Stimulated activated CD4-positive, alpha-beta T cell treated with anti-CD3 and anti-CD28 coated beads, Interleukin-12 subunit alpha, Interleukin-12 subunit beta, amount 100 ng/mL, for 48 hours (primary cell): Measurements from ENCODE around the gene IL1RAP.

ENCODE experiments used
- DNase-seq, 3 donors: peaks; one replicate each; pipeline ENCODE4 v3.0.0-alpha.2; 2020; ENCODE audit warnings: low read depth in 2 of 3, low spot score in 1 of 3

Gene IL1RAP

DNA sequence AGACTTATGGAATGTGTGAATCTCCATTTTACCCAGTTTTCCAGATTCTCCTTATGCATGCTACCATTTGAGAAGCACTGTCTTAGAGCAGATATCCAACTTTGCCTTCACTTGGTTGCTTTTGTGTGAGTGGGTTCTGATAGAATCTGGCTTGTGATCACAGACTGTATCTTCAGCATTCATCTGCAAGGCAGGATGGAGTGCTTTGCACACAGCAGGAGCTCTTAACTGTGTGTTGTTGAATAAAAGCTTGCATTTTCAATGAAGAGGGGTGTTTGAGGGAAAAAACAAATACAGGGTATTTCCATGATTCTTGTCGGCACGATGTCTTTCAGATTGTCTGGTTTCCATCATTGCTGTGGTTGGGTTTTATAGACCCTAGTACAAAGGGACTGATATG lies 24.4 kb downstream of the IL1RAP start:
- no peak for DNase-seq

DNA sequence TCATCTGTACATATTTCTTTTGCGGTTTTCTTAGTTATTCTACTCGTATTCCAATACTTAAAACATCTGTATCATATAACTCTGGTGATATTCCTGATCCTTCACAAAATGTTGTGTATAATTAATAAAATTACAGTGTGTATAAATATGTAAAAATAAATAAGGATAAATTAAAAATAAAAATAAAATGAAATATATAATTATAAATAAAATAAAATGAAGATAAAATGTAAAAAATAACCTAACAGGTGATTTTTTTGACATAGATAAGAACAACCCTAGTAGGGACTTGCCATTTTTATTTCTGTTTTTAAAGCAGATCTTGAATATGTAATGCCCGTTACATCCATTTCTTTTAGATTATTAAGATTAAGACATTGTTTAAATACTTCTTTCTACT lies 25.6 kb downstream of the IL1RAP start:
- DNase-seq, result no peak

DNA sequence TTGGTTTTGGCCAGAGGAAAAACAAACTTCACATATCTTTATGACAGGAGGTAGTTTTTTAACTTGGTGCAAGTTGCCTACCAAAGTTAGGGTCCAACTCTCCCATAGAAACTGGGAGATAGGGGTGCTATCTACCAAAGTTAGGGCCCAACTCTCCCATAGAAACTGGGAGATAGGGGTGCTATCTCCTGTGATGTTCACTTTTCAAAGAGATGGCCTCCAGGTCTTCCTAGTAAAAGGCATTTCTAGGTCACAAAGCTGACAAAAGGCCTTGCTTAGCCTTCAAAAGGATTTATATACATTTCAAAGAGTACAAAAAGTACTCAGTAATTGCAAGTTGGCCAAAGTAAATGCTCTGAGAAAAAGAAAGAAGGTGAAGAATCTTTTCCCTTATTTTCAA lies 27.1 kb downstream of the IL1RAP start:
- no peak for DNase-seq

DNA sequence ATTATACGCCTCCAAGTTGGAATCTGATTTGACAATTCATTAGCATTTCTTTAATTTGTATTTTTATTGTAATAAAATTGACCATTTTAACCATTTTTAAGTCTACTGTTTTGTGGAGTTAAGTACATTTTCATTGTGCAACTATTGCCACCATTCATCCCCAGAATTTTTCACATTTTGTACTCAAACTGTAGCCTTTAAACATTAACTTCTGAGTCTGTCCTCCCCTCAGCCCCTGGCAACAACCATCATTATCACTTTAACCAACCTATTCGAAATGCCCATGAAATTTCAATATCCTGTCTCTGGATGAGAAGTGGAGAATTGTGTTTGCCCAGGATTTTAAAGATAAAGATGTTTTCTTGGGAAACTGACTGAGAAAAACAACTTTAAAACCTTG lies 27.7 kb downstream of the IL1RAP start:
- no peak for DNase-seq

DNA sequence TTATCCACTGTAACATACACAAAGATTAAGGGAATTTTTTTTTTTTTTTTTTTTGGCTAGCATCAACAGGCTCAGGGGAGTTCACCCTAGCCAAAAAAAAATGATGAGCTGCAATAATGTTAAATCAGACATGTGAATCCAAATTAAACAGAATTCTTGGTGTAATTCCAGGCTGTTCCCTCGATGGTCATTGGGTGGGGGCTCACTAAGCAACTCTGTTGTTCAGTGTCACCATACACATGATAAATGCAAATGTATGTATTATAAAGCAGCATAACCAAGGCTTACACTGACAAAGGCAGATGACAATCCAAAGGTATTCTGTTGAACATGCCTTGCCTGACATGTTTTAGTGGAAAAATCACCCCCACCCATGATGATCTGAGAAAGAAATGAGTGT lies 29.0 kb downstream of the IL1RAP start:
- no peak for DNase-seq

DNA sequence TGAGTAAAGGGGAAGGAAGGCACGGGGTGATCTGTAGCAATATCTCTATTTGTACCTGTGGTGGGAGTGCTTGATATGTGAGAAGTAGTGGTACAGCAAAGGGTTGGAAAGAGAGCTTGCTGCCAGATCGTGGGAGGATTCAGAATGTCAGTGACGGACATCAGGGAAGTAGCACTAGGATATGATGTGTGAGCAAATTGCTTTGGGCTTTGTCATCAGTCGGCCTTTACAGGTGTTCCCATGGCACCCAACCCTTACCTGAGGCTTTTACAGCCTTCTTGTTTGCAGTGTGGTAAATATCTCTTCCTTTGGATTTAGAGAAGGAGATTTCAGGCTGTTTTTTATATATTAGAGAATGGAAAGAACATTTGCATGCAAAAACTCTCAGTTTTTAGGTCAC lies 29.8 kb downstream of the IL1RAP start:
- no peak for DNase-seq

DNA sequence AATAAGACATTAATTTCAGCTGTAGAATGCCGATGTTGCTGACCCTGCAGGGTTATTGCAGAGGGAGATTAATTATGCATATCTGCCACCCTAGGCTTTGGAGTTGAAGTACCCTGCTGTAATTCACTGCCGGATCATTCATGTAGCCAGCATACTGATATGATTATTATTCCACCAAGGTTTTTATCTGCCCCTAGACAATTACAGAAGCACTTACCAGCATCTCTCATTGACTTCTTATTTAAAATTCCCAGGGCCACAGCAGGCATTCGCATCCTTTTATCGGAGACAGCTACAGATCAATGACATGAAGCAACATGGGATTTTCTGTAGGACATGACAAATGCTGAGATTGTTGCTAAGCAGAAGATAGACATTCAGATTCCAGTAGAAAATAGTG lies 31.3 kb downstream of the IL1RAP start:
- no peak for DNase-seq

DNA sequence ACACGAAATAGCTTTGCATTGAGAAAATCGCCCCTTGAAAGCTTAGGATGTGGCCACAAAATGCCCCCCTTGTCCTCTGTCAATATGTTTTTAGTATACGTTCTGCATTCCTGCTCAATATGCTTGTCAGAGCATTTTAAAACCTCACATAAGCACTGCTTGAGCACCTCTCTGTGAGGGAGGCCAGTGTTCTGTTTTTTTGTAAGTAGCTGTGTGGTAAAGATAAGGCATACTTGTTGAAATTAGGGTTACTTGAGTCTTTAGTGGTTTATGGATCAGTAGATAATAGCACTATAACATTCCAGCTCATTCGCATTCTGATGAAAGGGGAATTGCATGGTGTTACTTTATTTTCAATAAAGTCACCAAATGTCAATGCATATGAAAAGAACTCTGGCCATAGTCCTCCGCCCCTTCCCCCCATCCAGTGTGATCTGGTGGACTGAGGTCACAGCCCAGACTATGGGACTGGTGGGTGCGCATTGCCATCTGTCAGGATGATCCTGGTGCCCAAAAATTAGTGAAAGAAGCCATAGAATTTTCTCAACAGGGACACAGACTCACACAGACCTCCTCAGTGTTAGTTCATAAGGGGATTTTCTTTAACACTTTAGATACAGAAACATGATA lies 33.1 kb downstream of the IL1RAP start:
- no peak for DNase-seq

DNA sequence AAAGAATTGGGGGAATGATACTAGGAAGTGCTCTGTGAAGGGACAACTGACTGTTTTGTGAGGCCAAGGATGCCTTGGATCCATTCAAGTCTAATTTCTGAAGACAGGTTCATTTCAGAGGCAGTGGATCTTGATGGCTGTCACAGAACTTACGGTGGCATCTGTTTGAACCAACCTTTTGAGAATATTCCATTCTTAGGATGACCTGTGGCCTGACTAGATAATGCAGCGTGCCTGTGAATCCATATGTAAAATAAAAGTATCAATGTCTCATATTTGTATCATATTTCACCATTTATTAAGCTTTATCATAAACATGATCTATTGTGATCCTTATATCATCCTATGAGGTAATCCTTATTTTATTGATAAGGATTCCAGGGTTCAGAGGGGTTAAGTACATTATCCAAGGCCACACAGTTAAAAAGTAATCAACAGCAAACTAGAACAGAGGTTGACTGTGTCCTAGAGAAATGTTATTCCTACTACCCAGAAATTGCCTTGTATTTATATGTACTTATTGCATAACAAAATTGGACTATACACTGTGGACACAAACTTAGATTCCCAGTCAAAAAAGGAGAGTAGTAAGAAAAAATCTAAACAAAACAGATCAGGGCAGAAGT lies 34.3 kb downstream of the IL1RAP start:
- DNase-seq, result no peak

DNA sequence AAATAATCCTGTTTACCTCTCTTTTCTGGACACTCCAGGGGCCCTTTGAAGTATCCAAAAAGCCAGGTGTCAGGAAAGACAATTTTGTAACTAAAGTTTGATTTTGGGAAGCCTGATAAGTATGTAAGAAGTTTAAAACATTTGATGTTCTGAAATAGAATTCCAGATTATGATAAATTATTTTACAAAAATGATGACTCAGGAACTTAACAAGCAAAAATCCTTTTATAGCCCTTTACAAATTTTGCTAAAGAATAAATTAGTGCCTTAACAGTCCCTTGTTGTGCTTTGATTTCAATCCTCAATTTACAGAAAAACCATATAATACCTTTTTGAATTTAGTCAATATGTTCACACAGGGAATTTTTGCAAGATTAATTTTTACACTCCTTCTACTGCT lies 38.1 kb downstream of the IL1RAP start:
- DNase-seq, result no peak

DNA sequence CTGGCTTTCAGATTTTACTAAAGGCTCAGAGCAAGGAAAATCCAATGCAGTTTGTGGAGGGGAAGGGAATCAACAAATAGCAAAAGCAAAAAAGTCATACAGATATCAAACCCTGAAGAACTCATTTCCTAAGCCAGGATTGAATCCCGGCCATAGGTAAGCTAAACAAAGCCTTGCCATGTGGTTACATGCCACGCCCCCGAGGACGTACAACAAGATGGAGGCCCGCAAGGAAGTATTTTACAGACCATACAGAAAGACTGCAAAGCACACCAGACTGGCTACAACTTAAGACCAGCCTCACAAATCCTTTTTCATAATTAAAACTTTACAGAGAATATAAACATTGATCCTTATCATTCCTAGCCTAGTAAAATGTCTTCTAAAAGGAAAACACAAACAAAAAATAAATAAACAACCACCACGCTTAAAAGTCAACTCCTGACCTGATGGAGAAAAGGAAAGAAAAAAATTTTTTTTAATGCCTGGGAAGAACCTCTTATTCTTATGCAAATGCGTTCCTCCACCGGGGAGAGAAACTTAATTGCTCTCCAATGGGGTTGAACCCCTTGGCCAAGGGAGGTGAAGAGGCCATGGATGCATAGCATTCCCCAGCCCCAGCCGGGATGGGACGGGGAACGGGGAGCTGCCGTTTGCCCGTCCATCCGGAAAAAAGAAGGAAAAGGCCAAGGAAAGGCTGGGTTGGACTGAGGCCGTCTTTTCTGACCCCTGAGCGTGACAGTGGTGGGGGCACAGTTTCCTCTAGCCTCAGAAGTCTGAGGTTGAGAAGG lies 39.3 kb downstream of the IL1RAP start:
- no peak for DNase-seq

DNA sequence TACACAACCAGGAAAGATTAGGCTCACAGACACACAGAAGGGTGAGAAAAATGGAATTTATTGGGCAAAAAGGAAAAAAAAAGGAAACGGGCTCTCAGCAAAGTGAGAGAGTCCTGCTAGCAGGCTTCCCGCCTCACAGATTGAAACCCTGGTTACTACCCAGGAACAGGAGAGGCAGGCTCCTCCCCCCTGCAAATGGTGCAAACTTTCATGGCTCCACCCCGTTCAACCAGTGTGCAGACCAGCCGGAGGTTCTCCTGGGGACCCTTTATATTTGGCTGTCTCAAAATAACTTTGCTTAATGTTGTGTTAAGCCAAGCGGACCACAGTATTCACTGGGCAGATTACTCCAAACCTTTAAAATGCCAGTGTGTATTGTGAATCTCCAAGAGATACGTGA lies 40.3 kb downstream of the IL1RAP start:
- DNase-seq, result no peak

DNA sequence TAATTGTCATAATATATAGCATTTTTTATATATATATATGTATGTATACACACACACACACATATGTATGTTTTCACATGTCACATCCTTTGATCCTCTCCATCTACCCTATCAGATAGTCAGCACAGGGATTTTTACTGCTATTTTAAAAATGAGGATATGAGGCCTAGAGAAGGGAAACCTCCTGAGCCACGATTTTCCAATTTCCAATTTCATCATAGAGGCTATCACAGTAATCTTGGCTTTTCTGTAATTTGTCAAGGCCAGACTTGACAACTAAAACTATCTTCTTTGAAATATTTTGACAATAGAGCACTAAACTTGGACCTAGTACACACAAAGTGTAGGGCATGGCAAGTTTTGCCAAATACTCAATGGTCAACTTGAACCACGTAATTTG lies 42.5 kb downstream of the IL1RAP start:
- no peak for DNase-seq

DNA sequence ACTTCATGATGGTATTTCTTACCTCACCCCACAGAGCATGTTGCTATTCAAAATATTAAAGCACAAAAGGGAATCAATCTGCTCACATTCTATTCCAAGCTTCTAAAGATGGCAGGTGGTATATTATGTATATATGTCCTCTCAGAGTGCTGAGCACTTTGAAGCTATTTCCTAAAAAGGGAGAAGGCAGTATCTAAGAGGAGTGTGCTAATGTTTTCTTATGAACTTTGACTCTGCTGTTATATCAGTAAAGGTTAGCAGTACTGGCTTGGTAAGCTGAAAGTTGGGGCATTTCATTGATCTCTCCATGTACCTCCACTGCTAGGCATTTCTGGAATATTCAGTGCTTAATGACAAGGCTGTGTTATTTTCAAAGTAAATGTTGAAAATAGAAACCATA lies 43.4 kb downstream of the IL1RAP start:
- no peak for DNase-seq

DNA sequence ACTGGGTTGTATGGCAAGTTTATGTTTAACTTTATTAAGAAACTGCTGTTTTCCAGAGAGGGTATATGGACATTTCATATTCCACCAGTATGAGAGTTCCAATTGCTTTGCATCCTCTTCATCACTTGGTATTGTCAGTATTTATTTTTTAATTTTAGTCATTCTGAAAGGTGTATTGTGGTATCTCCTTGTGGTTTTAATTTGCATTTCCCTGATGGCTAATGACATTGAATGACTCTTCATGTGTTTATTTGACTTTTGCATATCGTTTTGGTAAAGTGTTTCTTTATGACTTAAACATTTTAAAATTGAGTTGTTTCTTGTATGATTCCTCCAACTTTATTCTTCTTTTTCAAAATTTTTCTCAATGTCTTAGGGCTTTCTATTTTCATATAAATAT lies 44.4 kb downstream of the IL1RAP start:
- DNase-seq, result no peak

DNA sequence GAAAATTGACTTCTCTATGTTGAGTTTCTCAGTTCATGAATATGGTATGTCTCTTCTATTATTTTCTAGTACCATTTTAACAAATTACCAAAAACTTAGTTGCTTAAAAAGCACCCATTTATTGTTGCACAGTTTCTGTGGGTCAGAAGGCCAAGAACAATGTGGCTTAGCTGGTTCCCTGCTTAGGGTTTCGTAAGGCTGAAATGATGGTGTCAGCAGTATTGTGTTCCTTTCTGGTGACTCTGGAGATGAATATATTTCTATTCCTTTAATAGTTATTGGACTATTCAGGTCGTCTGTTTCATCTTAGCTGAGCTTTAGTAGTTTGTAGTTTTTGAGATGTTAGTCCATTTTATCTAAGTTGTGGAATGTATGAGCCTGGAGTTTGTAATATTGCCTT lies 44.9 kb downstream of the IL1RAP start:
- no peak for DNase-seq

DNA sequence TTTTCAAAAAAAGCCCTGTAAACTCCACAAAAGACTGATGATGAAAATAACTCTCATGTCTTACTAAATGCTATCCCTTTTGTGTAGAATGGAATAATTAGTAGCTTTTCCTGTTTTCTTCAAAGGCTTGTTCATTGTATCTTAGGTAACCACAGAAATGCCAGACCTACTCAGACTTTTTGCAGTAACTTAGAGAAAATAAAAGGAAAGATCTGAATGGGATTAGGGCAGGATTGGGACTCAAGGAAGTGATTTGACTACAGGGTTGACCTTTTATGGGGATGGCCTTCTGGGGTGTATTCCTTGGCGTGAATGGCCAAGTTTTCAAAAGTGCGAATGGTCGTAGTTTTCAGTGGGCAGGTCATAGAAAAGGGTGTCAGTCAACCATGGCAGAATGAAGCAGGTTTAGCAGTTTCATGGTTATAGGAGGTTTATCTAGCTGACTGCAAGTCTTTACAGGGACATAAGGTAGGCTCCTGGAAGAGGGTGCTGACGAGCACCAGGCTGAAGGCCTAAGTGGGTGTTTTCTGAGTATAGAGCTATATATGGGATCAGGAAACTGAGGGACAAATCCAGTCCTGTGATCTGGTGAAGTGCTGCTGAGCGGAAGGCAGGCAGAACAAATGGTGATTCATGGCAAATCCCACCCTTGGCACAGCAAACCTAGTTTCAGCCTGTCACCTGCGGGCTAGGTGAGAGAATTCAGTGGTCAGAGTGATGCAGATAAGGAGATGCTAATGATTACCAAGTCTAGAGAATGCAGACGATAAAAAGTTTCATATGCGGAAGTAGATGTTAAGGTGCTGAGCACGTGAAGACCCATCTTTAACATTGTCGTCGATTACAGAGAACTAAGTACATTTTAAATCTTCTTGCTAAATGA lies 46.4 kb downstream of the IL1RAP start:
- no peak for DNase-seq

DNA sequence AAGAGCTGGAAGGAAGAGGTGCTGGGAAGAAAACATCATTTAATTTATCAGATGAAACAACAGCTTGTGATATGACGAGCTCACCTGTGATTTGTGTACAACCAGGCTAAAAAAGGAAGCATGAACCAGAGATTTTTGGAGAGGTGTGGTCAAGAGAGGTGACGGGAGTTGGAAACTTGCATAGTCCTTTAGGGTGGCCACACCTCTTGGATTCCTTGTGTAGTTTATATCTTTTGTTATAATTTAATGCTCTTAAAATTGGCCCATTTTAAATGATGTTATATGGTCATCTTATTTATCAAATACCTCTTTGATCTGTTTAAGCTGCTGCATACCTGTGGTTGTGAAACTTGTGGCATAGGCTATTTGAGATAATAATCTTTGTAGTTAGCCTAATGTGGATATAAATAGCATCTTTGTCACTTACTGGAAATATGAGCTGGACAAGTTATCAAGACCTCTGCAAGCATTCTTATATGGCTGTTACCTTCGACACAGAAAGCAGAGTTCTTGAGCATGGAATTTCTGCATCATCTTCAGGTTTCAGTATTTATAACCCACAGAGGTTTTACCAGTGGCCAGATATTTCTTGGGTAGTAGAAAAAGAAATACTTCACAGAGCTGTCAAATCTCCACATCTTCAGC lies 49.1 kb downstream of the IL1RAP start:
- no peak for DNase-seq

DNA sequence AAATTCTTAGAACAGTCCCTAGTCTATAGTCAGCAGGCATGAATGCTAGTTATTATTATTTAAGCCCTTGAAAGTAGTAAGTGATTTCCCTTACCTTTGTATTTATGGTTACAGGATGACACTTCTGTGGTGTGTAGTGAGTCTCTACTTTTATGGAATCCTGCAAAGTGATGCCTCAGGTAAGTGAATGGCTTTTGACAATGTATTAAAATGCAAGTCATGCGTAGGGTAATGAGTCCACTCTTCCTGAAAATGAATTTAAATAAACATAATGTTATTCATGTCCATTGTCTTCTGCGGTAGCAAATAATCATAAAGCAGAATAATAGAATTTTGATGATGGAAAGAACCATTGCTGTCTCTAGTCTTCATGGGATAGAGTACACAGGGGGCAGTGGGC lies 50.3 kb downstream of the IL1RAP start:
- DNase-seq, result no peak

DNA sequence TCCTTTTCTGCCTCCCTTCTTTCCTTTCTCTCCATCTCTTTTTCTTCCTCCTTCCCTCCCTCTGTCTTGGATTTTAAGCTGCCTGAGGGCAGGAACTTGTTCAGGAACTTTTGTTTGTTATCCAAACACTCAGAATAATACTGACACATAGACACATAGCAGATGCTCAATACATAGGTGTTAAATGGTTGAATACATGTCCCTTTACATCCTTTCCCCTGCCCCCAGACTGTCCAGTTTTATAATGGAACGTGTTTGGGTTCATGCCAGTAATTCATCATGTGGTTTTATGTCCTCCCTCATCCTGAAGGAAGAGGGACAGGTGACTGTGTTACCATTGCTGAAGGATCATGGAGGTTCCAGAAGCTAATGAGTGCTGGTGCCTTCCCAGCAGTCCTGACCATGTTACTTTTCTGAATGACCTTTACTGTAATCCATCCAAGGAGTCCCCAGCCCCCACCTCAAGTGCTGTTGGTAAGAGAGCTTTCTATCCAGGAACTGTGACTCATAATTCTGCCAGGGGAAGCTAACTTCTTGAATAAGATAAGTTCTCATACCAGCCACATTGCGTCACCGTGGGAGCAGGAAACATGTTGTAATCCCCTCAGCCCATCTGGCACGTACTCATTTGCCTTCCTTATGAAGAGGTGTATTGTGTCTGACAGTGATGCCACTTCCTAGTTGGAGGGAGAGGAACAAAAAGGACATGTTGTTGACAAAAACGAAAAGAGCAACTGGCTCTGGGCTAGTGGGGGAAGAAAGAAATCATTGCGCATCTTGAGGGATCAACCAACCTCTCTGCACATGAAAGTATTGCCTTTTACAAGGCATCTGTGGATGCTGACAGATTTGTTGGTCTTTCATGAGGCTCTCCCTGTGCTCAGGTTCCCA lies 52.4 kb downstream of the IL1RAP start:
- peak; percentile 63 to 81 (median 75) for DNase-seq
